Tibial nerve (tissue), 4 donors: ENCODE measurements around the gene RNPEPL1.

ENCODE experiments used
- EP300 ChIP-seq, 2 donors: sonication (generic); formaldehyde crosslinking; IDR thresholded peaks; one replicate each; pipeline ENCODE4 v1.6.1; 2017; ENCODE audit warnings: antibody characterized with exemption in 2 of 2, mild to moderate bottlenecking in 1 of 2
- POLR2A ChIP-seq, 2 donors: fragments of 450-650 bp; IDR thresholded peaks; one replicate each; pipeline ENCODE4 v1.6.1; 2017; ENCODE audit warnings: antibody characterized with exemption in 2 of 2, mild to moderate bottlenecking in 2 of 2, moderate library complexity in 2 of 2
- TF ChIP-seq, protein P1 (sequence below), 5 experiments: fragments of 200-600 bp in 3 of 5; fragments of 450-650 bp in 2 of 5; sonication (generic) in 3 of 5; IDR thresholded peaks; one replicate each; pipeline ENCODE4 v1.5.1; 2016 to 2019; ENCODE audit warnings: antibody characterized with exemption in 5 of 5, mild to moderate bottlenecking in 3 of 5, moderate library complexity in 2 of 5

- TF ChIP-seq EP300 (IDR thresholded peaks at IDR 0.05) (no peak), POLR2A (IDR thresholded peaks at IDR 0.05) (no peak)
- TF ChIP-seq, protein P1, sequence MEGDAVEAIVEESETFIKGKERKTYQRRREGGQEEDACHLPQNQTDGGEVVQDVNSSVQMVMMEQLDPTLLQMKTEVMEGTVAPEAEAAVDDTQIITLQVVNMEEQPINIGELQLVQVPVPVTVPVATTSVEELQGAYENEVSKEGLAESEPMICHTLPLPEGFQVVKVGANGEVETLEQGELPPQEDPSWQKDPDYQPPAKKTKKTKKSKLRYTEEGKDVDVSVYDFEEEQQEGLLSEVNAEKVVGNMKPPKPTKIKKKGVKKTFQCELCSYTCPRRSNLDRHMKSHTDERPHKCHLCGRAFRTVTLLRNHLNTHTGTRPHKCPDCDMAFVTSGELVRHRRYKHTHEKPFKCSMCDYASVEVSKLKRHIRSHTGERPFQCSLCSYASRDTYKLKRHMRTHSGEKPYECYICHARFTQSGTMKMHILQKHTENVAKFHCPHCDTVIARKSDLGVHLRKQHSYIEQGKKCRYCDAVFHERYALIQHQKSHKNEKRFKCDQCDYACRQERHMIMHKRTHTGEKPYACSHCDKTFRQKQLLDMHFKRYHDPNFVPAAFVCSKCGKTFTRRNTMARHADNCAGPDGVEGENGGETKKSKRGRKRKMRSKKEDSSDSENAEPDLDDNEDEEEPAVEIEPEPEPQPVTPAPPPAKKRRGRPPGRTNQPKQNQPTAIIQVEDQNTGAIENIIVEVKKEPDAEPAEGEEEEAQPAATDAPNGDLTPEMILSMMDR (IDR thresholded peaks at IDR 0.05), result no peak
Observed at GRCh38 chr2:240530181-240530580, 38.1 kb upstream of the RNPEPL1 start.
